ENCODE data around the gene PGGT1B.

DNA sequence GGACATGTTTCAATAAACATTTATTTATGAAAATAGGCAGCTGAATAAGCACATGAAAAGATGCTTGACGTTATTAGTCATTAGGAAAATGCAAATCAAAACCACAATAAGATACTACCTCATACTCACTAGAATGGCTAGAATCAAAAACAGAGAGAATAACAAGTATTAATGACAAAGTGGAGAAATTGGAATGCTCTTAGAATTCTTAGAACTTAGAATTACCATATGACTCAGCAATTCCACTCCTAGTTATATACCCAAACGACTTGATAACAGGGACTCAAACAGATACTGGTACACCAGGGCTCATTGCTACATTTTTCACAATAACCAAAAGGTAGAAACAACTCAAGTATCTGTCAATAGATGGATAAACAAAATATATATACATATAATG, 77.9 kb downstream of the PGGT1B start:
- TF ChIP-seq SUZ12 (IDR thresholded peaks at IDR 0.05; ENCODE audit: extremely low read depth, insufficient read depth, insufficient read length): no peak
- TF ChIP-seq ZNF274 (IDR thresholded peaks at IDR 0.05; ENCODE audit: low read depth, low read length): no peak
- no peak for TF ChIP-seq YY1 (IDR thresholded peaks at IDR 0.05; ENCODE audit: insufficient read depth, insufficient read length)

Measured in NT2/D1 (cell line).